ENCODE measurements around the gene MSANTD1. TPM values are rescaled to one million over a fixed set of nuclear protein-coding genes. Genes with fewer than 3 reads are reported as not detected.
A peak's percentile ranks its signal among the peaks of the same experiment; 100 is the strongest.

Gene MSANTD1
- total RNA-seq, 2 donors from 2014 or later, result not detected

- DNase-seq (ENCODE audit: low spot score), result no peak
- H3K4me1 ChIP-seq, result no peaks in the 10 kb centered on the region
- H3K9me3 ChIP-seq, result no peaks in the 10 kb centered on the region
- TF ChIP-seq, protein P1, sequence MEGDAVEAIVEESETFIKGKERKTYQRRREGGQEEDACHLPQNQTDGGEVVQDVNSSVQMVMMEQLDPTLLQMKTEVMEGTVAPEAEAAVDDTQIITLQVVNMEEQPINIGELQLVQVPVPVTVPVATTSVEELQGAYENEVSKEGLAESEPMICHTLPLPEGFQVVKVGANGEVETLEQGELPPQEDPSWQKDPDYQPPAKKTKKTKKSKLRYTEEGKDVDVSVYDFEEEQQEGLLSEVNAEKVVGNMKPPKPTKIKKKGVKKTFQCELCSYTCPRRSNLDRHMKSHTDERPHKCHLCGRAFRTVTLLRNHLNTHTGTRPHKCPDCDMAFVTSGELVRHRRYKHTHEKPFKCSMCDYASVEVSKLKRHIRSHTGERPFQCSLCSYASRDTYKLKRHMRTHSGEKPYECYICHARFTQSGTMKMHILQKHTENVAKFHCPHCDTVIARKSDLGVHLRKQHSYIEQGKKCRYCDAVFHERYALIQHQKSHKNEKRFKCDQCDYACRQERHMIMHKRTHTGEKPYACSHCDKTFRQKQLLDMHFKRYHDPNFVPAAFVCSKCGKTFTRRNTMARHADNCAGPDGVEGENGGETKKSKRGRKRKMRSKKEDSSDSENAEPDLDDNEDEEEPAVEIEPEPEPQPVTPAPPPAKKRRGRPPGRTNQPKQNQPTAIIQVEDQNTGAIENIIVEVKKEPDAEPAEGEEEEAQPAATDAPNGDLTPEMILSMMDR (IDR thresholded peaks at IDR 0.05), result no peak
- no peak overlapping the region for H3K27ac ChIP-seq
- H3K4me3 ChIP-seq, result no peak overlapping the region
- no peaks in the 10 kb centered on the region for H3K27me3 ChIP-seq
- peaks cover 67% of the 10 kb centered on the region for H3K36me3 ChIP-seq
Observed at GRCh38 chr4:3223346-3223745, 25.6 kb upstream of the MSANTD1 start.

DNA sequence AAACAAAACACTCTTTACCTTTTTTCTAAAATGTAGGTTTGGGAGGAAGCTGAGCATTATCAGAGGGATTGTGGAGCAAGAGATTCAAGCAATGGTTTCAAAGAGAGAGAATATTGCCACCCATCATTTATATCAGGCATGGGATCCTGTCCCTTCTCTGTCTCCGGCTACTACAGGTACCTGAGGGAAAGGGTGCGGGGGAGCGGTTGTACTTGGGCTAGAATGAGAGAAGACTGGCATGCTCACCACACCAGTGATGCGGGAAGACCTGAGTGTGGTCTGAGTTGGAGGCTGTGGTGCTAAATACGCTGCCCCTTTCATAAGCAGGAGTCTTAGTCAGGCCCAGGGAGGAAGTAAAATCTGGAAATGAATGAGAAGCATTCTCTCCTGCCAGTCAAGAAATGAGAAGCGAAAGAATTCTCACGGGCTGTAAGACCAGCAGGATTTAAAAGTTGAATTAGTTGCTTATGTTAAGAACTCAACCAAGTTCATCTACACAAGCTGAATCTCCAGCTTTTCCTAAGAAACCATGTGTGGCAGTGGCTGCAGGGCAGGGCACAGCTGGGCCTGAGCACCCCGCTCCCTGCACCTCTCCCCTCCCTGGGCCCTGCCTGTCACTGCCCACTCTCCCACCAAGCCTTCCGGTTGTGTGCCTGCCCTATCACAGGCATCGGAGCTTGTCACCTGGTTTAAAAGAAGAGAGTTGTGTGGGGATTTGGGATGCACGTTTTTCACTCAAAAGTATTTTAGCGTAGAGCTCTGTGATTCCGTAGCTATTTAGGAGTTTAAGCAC, 24.8 kb upstream of the MSANTD1 start:
- Histone ChIP-seq H3K4me1 (no peaks in the 10 kb centered on the region), H3K36me3 (peaks cover 67% of the 10 kb centered on the region), H3K27me3 (no peaks in the 10 kb centered on the region), H3K9me3 (no peaks in the 10 kb centered on the region), H3K4me3 (no peak overlapping the region), H3K27ac (no peak overlapping the region)
- DNase-seq (ENCODE audit: low spot score), result no peak
- TF ChIP-seq, protein P1 (IDR thresholded peaks at IDR 0.05), result no peak

GRCh38 chr4:3225071-3225850, 23.7 kb upstream of the MSANTD1 start:
- Histone ChIP-seq H3K27me3 (no peaks in the 10 kb centered on the region), H3K9me3 (no peaks in the 10 kb centered on the region), H3K27ac (no peak overlapping the region), H3K4me1 (no peaks in the 10 kb centered on the region), H3K4me3 (no peak overlapping the region), H3K36me3 (peaks cover 71% of the 10 kb centered on the region)
- TF ChIP-seq, protein P1 (IDR thresholded peaks at IDR 0.05), result no peak
- DNase-seq (ENCODE audit: low spot score), result no peak

- no peak for DNase-seq (ENCODE audit: low spot score)
- Histone ChIP-seq H3K9me3 (no peaks in the 10 kb centered on the region), H3K4me3 (no peak overlapping the region), H3K36me3 (peaks cover 71% of the 10 kb centered on the region), H3K4me1 (no peaks in the 10 kb centered on the region), H3K27ac (no peak overlapping the region), H3K27me3 (no peaks in the 10 kb centered on the region)
- TF ChIP-seq, protein P1 (IDR thresholded peaks at IDR 0.05), result no peak
Observed at GRCh38 chr4:3225936-3226335, 23.0 kb upstream of the MSANTD1 start.

DNA sequence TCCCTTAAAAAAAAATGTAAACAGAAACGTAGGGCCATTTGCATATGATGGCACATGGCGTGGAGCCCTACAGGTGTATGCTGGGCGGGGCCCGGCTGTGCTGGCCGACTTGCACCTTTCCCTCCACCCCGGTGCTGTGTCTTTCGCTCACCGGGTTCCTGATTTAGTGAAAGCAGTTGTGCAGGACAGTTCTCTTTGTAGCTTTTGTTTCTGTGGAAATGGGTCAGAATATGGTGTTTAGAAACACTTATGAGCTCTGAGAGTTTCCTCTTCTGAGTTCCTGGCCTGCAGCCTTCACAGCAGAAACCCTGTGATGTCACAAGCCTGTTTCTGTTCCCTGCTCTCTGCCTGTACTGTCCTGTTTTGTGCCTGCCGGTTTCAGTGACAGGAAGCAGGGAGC, 22.5 kb upstream of the MSANTD1 start:
- H3K4me3 ChIP-seq, result no peak overlapping the region
- no peaks in the 10 kb centered on the region for H3K27me3 ChIP-seq
- H3K4me1 ChIP-seq, result no peaks in the 10 kb centered on the region
- H3K9me3 ChIP-seq, result no peaks in the 10 kb centered on the region
- no peak for DNase-seq (ENCODE audit: low spot score)
- TF ChIP-seq, protein P1 (IDR thresholded peaks at IDR 0.05), result no peak
- peaks cover 71% of the 10 kb centered on the region for H3K36me3 ChIP-seq
- H3K27ac ChIP-seq, result peak overlapping the region; percentile 31 to 61

Measured in right atrium auricular region (tissue), 2 donors.